GM21423 (cell line): ENCODE measurements around the gene SIRT3.
"Not testable (repeated sequence)": the region's sequence is repeated elsewhere in the genome, so short reads cannot be mapped to it uniquely, and the experiment has no call there.

Source experiments
- ATAC-seq: cut with Tn5 transposase; IDR thresholded peaks from one replicate; pipeline ENCODE4 v1.9.1; 2021; ENCODE audit warnings: mild to moderate bottlenecking, moderate library complexity; ENCODE audit not compliant: unreplicated experiment

SIRT3 gene

GRCh38 chr11:204587-205109, 31.5 kb downstream of the SIRT3 start:
- no peak for ATAC-seq

GRCh38 chr11:203945-204586, 32.1 kb downstream of the SIRT3 start:
- ATAC-seq = no peak

DNA sequence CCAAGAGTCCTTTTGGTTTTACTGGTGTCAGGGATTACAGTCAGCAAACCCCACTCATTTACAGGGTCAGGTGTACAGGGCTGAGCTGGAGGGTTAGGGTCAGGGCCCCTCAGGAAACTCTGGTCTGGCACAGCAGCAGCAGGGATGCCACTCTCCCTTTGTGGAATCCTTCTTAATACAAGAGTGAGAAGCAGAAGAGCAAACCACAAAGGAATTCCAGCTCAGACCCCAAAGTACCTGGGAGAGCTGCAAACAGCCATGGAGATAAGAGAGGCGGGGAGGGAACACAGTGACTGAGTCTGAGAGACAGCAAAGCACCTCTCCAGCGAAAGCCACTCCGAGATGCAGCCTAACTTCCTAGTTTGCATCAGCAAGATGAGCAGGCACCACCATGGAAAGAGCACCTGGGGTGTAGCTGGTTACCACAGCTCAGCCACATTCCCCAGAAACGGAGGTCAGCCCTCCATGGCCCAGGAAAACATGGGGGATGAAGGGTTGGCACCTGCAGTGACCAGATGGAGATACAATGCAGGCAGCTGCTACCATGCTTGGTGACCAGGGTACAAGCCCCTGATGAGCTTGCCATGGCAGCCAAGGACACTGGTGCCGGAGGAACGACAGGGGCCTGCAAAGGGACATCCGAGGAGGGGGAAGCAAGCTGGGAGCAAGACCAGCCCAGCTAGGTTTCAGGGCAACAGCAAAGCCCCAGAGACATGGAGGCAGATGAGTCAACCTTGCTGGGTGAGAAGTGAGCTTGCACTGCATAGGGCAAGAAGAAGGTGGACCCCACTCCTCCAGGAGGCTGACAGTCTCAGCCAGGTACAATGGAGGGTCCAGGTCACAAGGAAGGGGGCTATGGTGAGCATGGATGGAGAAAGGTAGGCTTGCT, 32.8 kb downstream of the SIRT3 start:
- no peak for ATAC-seq

- no peak for ATAC-seq
Observed at GRCh38 chr11:202490-202889, 33.7 kb downstream of the SIRT3 start.

DNA sequence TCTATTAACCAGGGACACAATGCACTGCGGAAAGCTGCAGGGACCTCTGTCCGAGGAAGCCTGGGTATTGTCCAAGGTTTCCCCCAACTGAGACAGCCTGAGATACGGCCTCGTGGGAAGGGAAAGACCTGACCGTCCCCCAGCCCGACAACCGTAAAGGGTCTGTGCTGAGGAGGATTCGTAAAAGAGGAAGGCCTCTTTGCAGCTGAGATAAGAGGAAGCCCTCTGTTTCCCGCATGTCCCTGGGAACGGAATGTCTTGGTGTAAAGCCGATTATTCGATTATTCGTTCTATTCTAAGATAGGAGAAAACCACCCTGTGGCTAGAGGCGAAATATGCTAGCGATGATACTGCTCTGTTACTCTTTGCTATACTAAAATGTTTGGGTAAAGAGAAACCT, 34.2 kb downstream of the SIRT3 start:
- ATAC-seq = no peak

- ATAC-seq = no peak
Observed at GRCh38 chr11:200224-201003, 35.7 kb downstream of the SIRT3 start.

DNA sequence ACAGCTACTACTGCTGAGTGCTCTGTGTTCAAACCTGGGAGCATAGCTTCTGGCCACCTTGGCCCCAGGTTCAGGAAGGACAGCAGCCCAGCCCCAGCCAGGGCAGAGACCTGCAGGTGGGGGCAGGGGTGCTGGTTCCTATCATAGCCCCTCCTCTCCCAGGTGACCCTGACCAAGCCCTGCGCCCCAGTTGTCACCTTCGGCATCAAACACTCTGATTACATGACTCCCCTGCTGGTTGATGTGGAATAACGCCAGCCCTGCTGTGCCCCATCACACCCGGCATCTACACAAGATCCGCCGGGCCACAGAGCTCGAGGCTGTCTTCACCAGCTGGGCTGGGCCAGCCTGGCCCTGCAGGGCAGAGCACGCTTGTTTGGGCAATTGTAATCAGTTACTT, 36.4 kb downstream of the SIRT3 start:
- ATAC-seq = no peak

DNA sequence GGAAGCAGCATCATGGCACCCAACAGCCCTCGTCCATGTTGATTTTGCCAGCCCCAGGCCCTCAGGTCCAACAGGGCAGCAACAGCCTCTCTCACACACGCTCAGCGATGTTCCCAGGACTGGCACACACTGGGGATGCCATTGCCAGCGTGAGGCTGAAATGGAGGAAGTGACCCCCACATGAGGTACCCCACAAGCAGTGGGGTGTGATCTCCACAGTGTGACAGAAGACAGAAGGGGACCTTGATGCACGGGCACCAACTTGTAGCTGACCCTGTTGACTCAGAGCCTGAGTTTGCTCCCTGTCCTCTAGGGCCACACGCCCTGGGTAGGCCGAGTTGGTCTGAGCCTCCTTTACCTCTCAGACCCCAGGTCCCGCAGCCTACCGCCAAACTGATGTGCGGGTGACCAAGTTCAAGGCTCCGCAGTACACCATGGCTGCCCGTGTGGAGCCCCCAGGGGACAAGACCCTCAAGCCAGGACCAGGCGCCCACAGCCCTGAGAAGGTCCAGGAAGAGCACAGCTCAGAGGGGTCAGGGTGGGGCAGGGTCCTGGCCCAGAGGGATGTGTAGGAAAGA, 37.0 kb downstream of the SIRT3 start:
- no peak for ATAC-seq

GRCh38 chr11:198236-198806, 37.8 kb downstream of the SIRT3 start:
- no peak for ATAC-seq

GRCh38 chr11:197741-198235, 38.4 kb downstream of the SIRT3 start:
- ATAC-seq = no peak

DNA sequence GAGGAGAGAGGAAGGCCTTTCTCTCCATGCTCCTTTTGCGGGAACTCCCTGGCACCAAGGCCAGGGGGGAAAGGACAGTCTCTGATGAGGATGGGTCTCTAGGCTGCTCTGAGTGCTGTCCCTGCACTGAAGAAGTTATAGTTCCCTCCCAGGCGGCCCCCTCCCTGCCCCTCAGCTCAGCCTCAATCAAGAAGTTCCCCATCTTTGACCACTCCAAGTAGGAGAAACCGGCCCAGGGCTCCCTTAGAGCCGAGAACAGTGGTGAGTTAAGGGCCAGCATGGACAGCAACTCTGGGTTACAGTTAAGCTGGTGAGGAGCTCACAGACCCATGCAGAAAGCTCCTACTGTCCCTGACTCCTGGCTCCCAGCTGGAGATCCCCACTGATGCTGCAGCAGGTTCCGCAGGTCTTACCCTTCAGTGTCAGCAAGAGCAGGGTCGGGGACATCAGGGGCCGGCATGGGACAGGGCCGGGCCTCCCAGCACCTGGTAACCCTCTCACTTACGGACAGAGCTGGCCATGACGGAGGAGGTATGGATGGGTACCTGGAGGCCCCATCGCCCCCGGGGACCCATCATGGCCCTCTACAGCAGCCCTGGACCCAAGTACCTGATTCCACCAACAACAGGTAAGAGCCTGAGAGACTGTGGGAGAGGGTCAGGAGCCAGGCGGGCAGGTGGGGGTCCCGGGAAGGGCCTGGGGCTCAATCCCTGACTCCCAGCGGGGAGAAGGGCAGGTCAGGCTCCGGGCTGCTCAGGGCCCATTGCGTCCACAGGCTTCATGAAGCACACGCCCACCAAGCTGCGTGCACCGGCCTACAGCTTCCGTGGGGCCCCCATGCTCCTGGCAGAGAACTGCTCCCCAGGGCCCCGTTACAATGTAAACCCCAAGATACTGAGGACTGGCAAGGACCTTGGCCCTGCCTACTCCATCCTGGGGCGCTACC, 39.1 kb downstream of the SIRT3 start:
- ATAC-seq = no peak

- not testable (repeated sequence) for ATAC-seq
Observed at GRCh38 chr11:193481-193880, 42.7 kb downstream of the SIRT3 start.

DNA sequence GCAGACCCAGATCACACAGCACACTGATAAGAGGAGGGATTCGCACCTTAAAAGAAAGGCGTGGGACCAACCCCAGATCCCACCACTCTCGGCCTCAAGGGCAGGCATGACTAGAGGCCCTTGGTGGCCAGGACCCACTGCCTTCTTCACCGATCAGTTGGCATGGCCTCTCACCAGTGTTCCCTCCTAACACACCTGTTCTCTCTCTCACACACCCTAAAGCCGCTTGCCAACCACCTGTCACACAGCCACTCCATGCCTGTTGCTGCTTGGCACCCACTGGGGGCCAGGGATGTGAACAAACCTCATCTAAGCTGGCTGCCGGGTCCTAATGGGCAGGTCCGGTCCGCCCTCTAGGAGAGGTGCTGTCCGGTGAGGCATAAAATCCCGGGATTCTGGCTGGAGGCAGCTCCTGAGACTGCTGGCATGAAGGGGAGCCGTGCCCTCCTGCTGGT, 43.4 kb downstream of the SIRT3 start, which contains the start of gene SCGB1C1:
Gene SCGB1C1, plus strand, starts transcription at position 405 of the 455 bp plus-strand sequence. Its CDS starts 22 bp downstream, at position 427.
- ATAC-seq = not testable (repeated sequence)

- not testable (repeated sequence) for ATAC-seq
Observed at GRCh38 chr11:191490-192478, 44.4 kb downstream of the SIRT3 start.

DNA sequence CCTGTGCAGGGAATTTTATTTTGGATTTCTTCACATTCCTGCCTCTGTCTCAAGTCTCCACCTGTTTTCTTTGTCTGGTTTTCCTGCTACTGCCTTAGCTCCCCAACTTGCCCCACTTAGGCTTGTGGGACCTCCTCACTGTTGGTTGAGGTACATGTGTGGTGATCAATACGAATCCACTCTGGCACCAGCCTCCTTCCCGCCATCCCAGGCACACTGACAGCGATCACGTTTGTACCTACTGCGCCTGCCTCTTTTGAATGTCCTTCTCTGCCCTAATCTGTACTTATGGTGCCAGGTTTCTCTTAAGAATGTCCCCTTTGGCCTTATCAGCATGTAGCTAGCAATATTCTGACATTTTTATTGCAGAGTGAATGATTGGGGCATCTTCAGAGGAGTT, 45.6 kb downstream of the SIRT3 start:
- not testable (repeated sequence) for ATAC-seq

GRCh38 chr11:189843-190311, 46.3 kb downstream of the SIRT3 start:
- peak; percentile 71 for ATAC-seq

- ATAC-seq = peak; percentile 9
Observed at GRCh38 chr11:189200-189783, 46.9 kb downstream of the SIRT3 start.
